Measurements from ENCODE around the gene TIPRL. TPM values are rescaled to one million over a fixed set of nuclear protein-coding genes. Genes with fewer than 3 reads are reported as not detected.

Gene TIPRL
- total RNA-seq: 30.2 and 32.4 TPM in 2 replicates

GRCh38 chr1:168178638-168179437 is at the start of gene TIPRL:
Gene TIPRL (plus strand): TSS chr1:168178962. CDS start chr1:168179078, 116 bp downstream.

GRCh38 chr1:168136709-168137514 is 41.9 kb upstream of the TIPRL start, which contains the start of gene GPR161:
Gene GPR161 (minus strand): TSS chr1:168136930. CDS start chr1:168104850, 32,080 bp downstream.

GRCh38 chr1:168225476-168226190 is 46.9 kb downstream of the TIPRL start, which contains the start of gene SFT2D2:
Gene SFT2D2 (plus strand): TSS chr1:168226004. CDS start chr1:168226080, 76 bp downstream.

Small RNA genes lying within 50 kb of the gene (small RNA-seq; reads per million reads assigned to genes)
- not detected for gene AL021397.1 (ENCODE audit: low replicate concordance)

Other genes with a start within 250 kb of the TIPRL start
- gene DCAF6, start 242.3 kb upstream of the TIPRL start, total RNA-seq: 45.5 and 50.3 TPM in 2 replicates
- 16.0 and 29.9 TPM in 2 replicates for gene MPC2, start 241.9 kb upstream of the TIPRL start, total RNA-seq
- 8.3 and 17.2 TPM in 2 replicates for gene GPR161, start 42.0 kb upstream of the TIPRL start, total RNA-seq
- 21.7 and 41.7 TPM in 2 replicates for gene SFT2D2, start 47.0 kb downstream of the TIPRL start, total RNA-seq
- gene TBX19, start 101.9 kb downstream of the TIPRL start, total RNA-seq: 0.29 and 0.44 TPM in 2 replicates

All from placental pericyte (primary cell).